Neutrophil (primary cell): ENCODE measurements around the gene KCNK6.
A peak's percentile ranks its signal among the peaks of the same experiment; 100 is the strongest.

Experiments
- H3K27ac ChIP-seq: fragments of 200-600 bp; sonication (generic); 2 replicates; pipeline ENCODE4 v1.5.1; 2016; ENCODE audit warnings: mild to moderate bottlenecking, moderate library complexity
- H3K27me3 ChIP-seq: fragments of 200-600 bp; sonication (generic); 2 replicates; pipeline ENCODE4 v1.6.0; 2016; ENCODE audit warnings: mild to moderate bottlenecking
- H3K36me3 ChIP-seq: fragments of 200-600 bp; sonication (generic); 2 replicates; pipeline ENCODE4 v1.5.1; 2017
- H3K4me1 ChIP-seq, 2 experiments: fragments of 200-600 bp in 1 of 2; sonication (generic) in 1 of 2; 1 replicate in 1 of 2; 2 replicates in 1 of 2; pipeline versions ENCODE4 v1.5.1 to v1.6.1; 2013 to 2016; ENCODE audit warnings: low read depth in 1 of 2, low read length in 1 of 2, mild to moderate bottlenecking in 1 of 2, moderate library complexity in 1 of 2; ENCODE audit not compliant: control insufficient read depth in 1 of 2, insufficient read depth in 1 of 2
- H3K4me3 ChIP-seq, 2 experiments: fragments of 200-600 bp in 1 of 2; sonication (generic) in 1 of 2; 1 replicate in 1 of 2; 2 replicates in 1 of 2; pipeline ENCODE4 v1.5.1; 2013 to 2016; ENCODE audit warnings: low read depth in 1 of 2, low read length in 1 of 2, mild to moderate bottlenecking in 1 of 2, moderate library complexity in 1 of 2
- H3K9me3 ChIP-seq: fragments of 200-600 bp; sonication (generic); 2 replicates; pipeline ENCODE4 v1.5.1; 2016
- CTCF ChIP-seq: fragments of 200-600 bp; sonication (generic); IDR thresholded peaks from 2 replicates; pipeline ENCODE4 v1.5.1; 2016; ENCODE audit warnings: antibody characterized with exemption

The KCNK6 gene

GRCh38 chr19:38283271-38283670, 36.4 kb upstream of the KCNK6 start:
- Histone ChIP-seq H3K36me3 (peaks cover 41% of the 10 kb centered on the region), H3K27me3 (no peaks in the 10 kb centered on the region), H3K4me1 (peaks cover 3 to 5% of the 10 kb centered on the region in 2 experiments), H3K9me3 (no peaks in the 10 kb centered on the region), H3K4me3 (no peak overlapping the region), H3K27ac (no peak overlapping the region)
- no peak for TF ChIP-seq CTCF

- H3K4me3 ChIP-seq: no peak overlapping the region
Observed at GRCh38 chr19:38284422-38284821, 35.2 kb upstream of the KCNK6 start.

DNA sequence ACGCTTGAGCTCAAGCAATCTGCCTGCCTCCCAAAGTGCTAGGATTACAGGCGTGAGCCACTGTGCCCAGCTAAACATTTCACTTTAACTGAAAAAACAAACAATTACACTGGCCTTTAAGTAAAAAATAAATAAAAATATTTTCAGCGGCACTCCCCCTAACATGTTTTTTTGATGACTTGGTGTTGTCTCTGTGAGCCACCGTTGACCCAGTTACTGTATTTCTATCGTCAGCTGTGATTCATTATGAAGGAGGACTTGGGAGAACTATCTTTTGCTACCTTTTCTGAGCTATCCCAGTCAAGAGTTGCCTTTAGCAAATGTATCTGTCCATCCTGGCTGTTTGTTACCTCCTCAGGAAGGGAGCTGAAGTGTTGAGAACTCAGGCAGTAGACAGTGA, 34.1 kb upstream of the KCNK6 start:
- Histone ChIP-seq H3K4me3 (no peak overlapping the region), H3K36me3 (peaks cover 55% of the 10 kb centered on the region), H3K4me1 (peaks cover 3 to 5% of the 10 kb centered on the region in 2 experiments), H3K27ac (no peak overlapping the region), H3K9me3 (no peaks in the 10 kb centered on the region), H3K27me3 (no peaks in the 10 kb centered on the region)
- no peak for TF ChIP-seq CTCF

More at GRCh38 chr19:38284422-38284821, 35.2 kb upstream of the KCNK6 start:
- no peaks in the 10 kb centered on the region for H3K27me3 ChIP-seq
- H3K27ac ChIP-seq: peak overlapping the region; percentile 61
- no peaks in the 10 kb centered on the region for H3K9me3 ChIP-seq
- peaks cover 3 to 5% of the 10 kb centered on the region in 2 experiments for H3K4me1 ChIP-seq
- TF ChIP-seq CTCF: no peak
- H3K36me3 ChIP-seq: peaks cover 51% of the 10 kb centered on the region

- no peaks in the 10 kb centered on the region for H3K9me3 ChIP-seq
- H3K4me3 ChIP-seq: no peak overlapping the region
- TF ChIP-seq CTCF: no peak
- H3K36me3 ChIP-seq: peaks cover 73% of the 10 kb centered on the region
- H3K27me3 ChIP-seq: no peaks in the 10 kb centered on the region
- peak overlapping the region; percentile 48 for H3K27ac ChIP-seq
- peaks cover 3 to 5% of the 10 kb centered on the region in 2 experiments for H3K4me1 ChIP-seq
Observed at GRCh38 chr19:38287604-38288003, 32.0 kb upstream of the KCNK6 start.

GRCh38 chr19:38288123-38288855, 31.4 kb upstream of the KCNK6 start:
- H3K4me3 ChIP-seq: no peak overlapping the region
- H3K4me1 ChIP-seq: peaks cover 3 to 5% of the 10 kb centered on the region in 2 experiments
- peak overlapping the region; percentile 48 for H3K27ac ChIP-seq
- H3K9me3 ChIP-seq: no peaks in the 10 kb centered on the region
- H3K36me3 ChIP-seq: peaks cover 80% of the 10 kb centered on the region
- no peaks in the 10 kb centered on the region for H3K27me3 ChIP-seq
- no peak for TF ChIP-seq CTCF
